Activated CD8-positive, alpha-beta memory T cell treated with anti-CD3 and anti-CD28 coated beads, Interleukin-2, amount 50 U/mL, for 48 hours (primary cell): Measurements from ENCODE around the gene NFYA.
"Not testable (repeated sequence)": the region's sequence is repeated elsewhere in the genome, so short reads cannot be mapped to it uniquely, and the experiment has no call there.

Source experiments
- DNase-seq: peaks from one replicate; pipeline ENCODE4 v3.0.0-alpha.2; 2020

Gene NFYA

GRCh38 chr6:41073968-41074691 is 1.4 kb downstream of the NFYA start:
- DNase-seq, result no peak

GRCh38 chr6:41074692-41075436 is 2.1 kb downstream of the NFYA start:
- DNase-seq, result no peak

GRCh38 chr6:41075651-41076626 is 3.2 kb downstream of the NFYA start:
- DNase-seq, result no peak

GRCh38 chr6:41077536-41077935 is 4.8 kb downstream of the NFYA start:
- DNase-seq, result no peak

- DNase-seq, result no peak
These were observed 5.3 kb downstream of the NFYA start for GRCh38 chr6:41078101-41078500.

GRCh38 chr6:41079080-41079479 is 6.3 kb downstream of the NFYA start:
- DNase-seq, result no peak

GRCh38 chr6:41080621-41081020 is 7.8 kb downstream of the NFYA start:
- no peak for DNase-seq

GRCh38 chr6:41083072-41083471 is 10.3 kb downstream of the NFYA start:
- DNase-seq, result no peak

GRCh38 chr6:41085182-41085581 is 12.4 kb downstream of the NFYA start:
- no peak for DNase-seq

- DNase-seq, result no peak
These were observed 15.7 kb downstream of the NFYA start for GRCh38 chr6:41088451-41088850.

- DNase-seq, result no peak
These were observed 18.3 kb downstream of the NFYA start for GRCh38 chr6:41090841-41091761.

GRCh38 chr6:41092421-41093140 is 19.8 kb downstream of the NFYA start:
- no peak for DNase-seq

GRCh38 chr6:41093729-41094128 is 21.0 kb downstream of the NFYA start:
- no peak for DNase-seq

- no peak for DNase-seq
These were observed 24.8 kb downstream of the NFYA start for GRCh38 chr6:41097467-41098090.

GRCh38 chr6:41098366-41098765 is 25.6 kb downstream of the NFYA start:
- no peak for DNase-seq

GRCh38 chr6:41100871-41101287 is 28.1 kb downstream of the NFYA start:
- DNase-seq, result no peak

- DNase-seq, result no peak
These were observed 31.1 kb downstream of the NFYA start for GRCh38 chr6:41103847-41104246.

GRCh38 chr6:41111017-41111416 is 38.2 kb downstream of the NFYA start:
- DNase-seq, result no peak

- not testable (repeated sequence) for DNase-seq
These were observed 42.3 kb downstream of the NFYA start for GRCh38 chr6:41115027-41115426.

GRCh38 chr6:41119508-41119907 is 46.7 kb downstream of the NFYA start:
- DNase-seq, result no peak

- no peak for DNase-seq
These were observed 47.3 kb downstream of the NFYA start for GRCh38 chr6:41120058-41120457.
